ENCODE measurements around the gene C3. TPM values are rescaled to one million over a fixed set of nuclear protein-coding genes. Genes with fewer than 3 reads are reported as not detected.

C3 gene
- total and polyA plus RNA-seq, 2 of the 13 experiments (the other 11 are each of a cell fraction or from before 2014, with no cell fraction given) = 1,455 to 6,272 TPM

- TF ChIP-seq, protein P1, sequence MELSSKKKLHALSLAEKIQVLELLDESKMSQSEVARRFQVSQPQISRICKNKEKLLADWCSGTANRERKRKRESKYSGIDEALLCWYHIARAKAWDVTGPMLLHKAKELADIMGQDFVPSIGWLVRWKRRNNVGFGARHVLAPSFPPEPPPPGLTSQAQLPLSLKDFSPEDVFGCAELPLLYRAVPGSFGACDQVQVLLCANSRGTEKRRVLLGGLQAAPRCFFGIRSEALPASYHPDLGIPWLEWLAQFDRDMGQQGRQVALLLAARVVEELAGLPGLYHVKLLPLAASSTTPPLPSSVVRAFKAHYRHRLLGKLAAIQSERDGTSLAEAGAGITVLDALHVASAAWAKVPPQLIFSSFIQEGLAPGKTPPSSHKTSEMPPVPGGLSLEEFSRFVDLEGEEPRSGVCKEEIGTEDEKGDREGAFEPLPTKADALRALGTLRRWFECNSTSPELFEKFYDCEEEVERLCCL (CRISPR knock-in tag; IDR thresholded peaks at IDR 0.05; ENCODE audit: borderline replicate concordance) = no peak
- TF ChIP-seq PATZ1 (CRISPR knock-in tag; IDR thresholded peaks at IDR 0.05) (peak; percentile 34; the same call in 1 of the 2 replicates), CREM (IDR thresholded peaks at IDR 0.05) (peak; percentile 18; the same call in 1 of the 2 replicates), CREM (CRISPR knock-in tag; IDR thresholded peaks at IDR 0.05) (no peak), PHF8 (CRISPR knock-in tag; IDR thresholded peaks at IDR 0.05) (no peak; the same call in 1 of the 2 replicates), ZBTB46 (CRISPR knock-in tag; IDR thresholded peaks at IDR 0.05; ENCODE audit: borderline replicate concordance) (no peak), FOSL1 (CRISPR knock-in tag; IDR thresholded peaks at IDR 0.05; ENCODE audit: borderline replicate concordance) (no peak), NCOA2 (CRISPR knock-in tag; IDR thresholded peaks at IDR 0.05) (peak; percentile 39; the same call in 1 of the 2 replicates), ZNF878 (CRISPR knock-in tag; IDR thresholded peaks at IDR 0.05) (no peak), ZBTB33 (CRISPR knock-in tag; IDR thresholded peaks at IDR 0.05) (peak; percentile 30; the same call in 1 of the 2 replicates), GATAD2A (CRISPR knock-in tag; IDR thresholded peaks at IDR 0.05) (peak; percentile 64), ATAD3A (CRISPR knock-in tag; IDR thresholded peaks at IDR 0.05) (no peak), SMAD3 (CRISPR knock-in tag; IDR thresholded peaks at IDR 0.05) (0 out of 2 replicates have a peak, but pooled peaks have one; percentile 21), BATF2 (CRISPR knock-in tag; IDR thresholded peaks at IDR 0.05) (no peak), GATAD1 (CRISPR knock-in tag; IDR thresholded peaks at IDR 0.05) (peak; percentile 36; the same call in 1 of the 2 replicates), CERS6 (CRISPR knock-in tag; IDR thresholded peaks at IDR 0.05) (no peak), ZNF263 (CRISPR knock-in tag; IDR thresholded peaks at IDR 0.05) (0 out of 2 replicates have a peak, but pooled peaks have one; percentile 19), KDM2A (CRISPR knock-in tag; IDR thresholded peaks at IDR 0.05; ENCODE audit: borderline replicate concordance, low read depth) (peak; percentile 52; the same call in 1 of the 2 replicates)
- TF ChIP-seq, protein P2, sequence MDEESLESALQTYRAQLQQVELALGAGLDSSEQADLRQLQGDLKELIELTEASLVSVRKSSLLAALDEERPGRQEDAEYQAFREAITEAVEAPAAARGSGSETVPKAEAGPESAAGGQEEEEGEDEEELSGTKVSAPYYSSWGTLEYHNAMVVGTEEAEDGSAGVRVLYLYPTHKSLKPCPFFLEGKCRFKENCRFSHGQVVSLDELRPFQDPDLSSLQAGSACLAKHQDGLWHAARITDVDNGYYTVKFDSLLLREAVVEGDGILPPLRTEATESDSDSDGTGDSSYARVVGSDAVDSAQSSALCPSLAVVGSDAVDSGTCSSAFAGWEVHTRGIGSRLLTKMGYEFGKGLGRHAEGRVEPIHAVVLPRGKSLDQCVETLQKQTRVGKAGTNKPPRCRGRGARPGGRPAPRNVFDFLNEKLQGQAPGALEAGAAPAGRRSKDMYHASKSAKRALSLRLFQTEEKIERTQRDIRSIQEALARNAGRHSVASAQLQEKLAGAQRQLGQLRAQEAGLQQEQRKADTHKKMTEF (CRISPR knock-in tag; IDR thresholded peaks at IDR 0.05) = no peak
Observed at GRCh38 chr19:6736169-6736916, 15.9 kb upstream of the C3 start (continued).
